Progenitor cell of endocrine pancreas (in vitro differentiated cells): ENCODE measurements around the gene GRM8. TPM values are rescaled to one million over a fixed set of nuclear protein-coding genes. Genes with fewer than 3 reads are reported as not detected.

Experiments used
- DNase-seq: peaks from one replicate; pipeline ENCODE4 v3.0.0; 2021; ENCODE audit warnings: low spot score; ENCODE audit not compliant: unreplicated experiment
- H3K27ac Mint-ChIP-seq: 2 replicates; pipeline ENCODE4 v1.8.0; 2021; ENCODE audit warnings: mild to moderate bottlenecking, moderate library complexity, mixed read lengths
- H3K27me3 Mint-ChIP-seq: 2 replicates; pipeline ENCODE4 v1.8.0; 2021; ENCODE audit warnings: mixed read lengths
- H3K36me3 Mint-ChIP-seq: 2 replicates; pipeline ENCODE4 v1.8.0; 2022; ENCODE audit warnings: mixed read lengths; ENCODE audit not compliant: insufficient read depth
- H3K4me1 Mint-ChIP-seq: 2 replicates; pipeline ENCODE4 v1.8.0; 2021; ENCODE audit warnings: low read depth, mixed read lengths
- H3K4me3 Mint-ChIP-seq: 2 replicates; pipeline ENCODE4 v1.8.0; 2021; ENCODE audit warnings: low read depth, mild to moderate bottlenecking, moderate library complexity, mixed read lengths
- H3K9me3 Mint-ChIP-seq: 2 replicates; pipeline ENCODE4 v1.8.0; 2021; ENCODE audit warnings: low read depth, mixed read lengths
- total RNA-seq: library from RNA; stranded (reverse); gene quantifications from 2 replicates; pipeline ENCODE4 v1.2.1, GENCODE V29; 2021
- TF ChIP-seq, protein P1 (sequence below): fragments of 200-600 bp; sonication (generic); IDR thresholded peaks from one replicate; pipeline ENCODE4 v1.5.0; 2021; ENCODE audit warnings: antibody characterized with exemption, mild to moderate bottlenecking; ENCODE audit not compliant: unreplicated experiment

The GRM8 gene
- total RNA-seq, 1 donor from 2014 or later: 4.2 TPM

GRCh38 chr7:126656165-126656564 lies 596.6 kb downstream of the GRM8 start:
- Mint-ChIP-seq H3K36me3 (peaks cover 1% of the 10 kb centered on the region), H3K4me3 (no peak overlapping the region), H3K27me3 (no peaks in the 10 kb centered on the region), H3K4me1 (peaks cover 14% of the 10 kb centered on the region), H3K9me3 (peaks cover 9% of the 10 kb centered on the region), H3K27ac (no peak overlapping the region)
- DNase-seq: no peak
- TF ChIP-seq, protein P1, sequence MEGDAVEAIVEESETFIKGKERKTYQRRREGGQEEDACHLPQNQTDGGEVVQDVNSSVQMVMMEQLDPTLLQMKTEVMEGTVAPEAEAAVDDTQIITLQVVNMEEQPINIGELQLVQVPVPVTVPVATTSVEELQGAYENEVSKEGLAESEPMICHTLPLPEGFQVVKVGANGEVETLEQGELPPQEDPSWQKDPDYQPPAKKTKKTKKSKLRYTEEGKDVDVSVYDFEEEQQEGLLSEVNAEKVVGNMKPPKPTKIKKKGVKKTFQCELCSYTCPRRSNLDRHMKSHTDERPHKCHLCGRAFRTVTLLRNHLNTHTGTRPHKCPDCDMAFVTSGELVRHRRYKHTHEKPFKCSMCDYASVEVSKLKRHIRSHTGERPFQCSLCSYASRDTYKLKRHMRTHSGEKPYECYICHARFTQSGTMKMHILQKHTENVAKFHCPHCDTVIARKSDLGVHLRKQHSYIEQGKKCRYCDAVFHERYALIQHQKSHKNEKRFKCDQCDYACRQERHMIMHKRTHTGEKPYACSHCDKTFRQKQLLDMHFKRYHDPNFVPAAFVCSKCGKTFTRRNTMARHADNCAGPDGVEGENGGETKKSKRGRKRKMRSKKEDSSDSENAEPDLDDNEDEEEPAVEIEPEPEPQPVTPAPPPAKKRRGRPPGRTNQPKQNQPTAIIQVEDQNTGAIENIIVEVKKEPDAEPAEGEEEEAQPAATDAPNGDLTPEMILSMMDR: no peak

GRCh38 chr7:126637538-126637937 lies 615.2 kb downstream of the GRM8 start:
- no peak overlapping the region for H3K27ac Mint-ChIP-seq
- DNase-seq: no peak
- H3K36me3 Mint-ChIP-seq: no peaks in the 10 kb centered on the region
- no peak overlapping the region for H3K4me3 Mint-ChIP-seq
- H3K4me1 Mint-ChIP-seq: no peaks in the 10 kb centered on the region
- TF ChIP-seq, protein P1: no peak
- no peaks in the 10 kb centered on the region for H3K27me3 Mint-ChIP-seq
- no peaks in the 10 kb centered on the region for H3K9me3 Mint-ChIP-seq

- no peak overlapping the region for H3K4me3 Mint-ChIP-seq
- TF ChIP-seq, protein P1: no peak
- H3K36me3 Mint-ChIP-seq: no peaks in the 10 kb centered on the region
- no peaks in the 10 kb centered on the region for H3K27me3 Mint-ChIP-seq
- H3K4me1 Mint-ChIP-seq: no peaks in the 10 kb centered on the region
- no peaks in the 10 kb centered on the region for H3K9me3 Mint-ChIP-seq
- H3K27ac Mint-ChIP-seq: no peak overlapping the region
- DNase-seq: no peak
These were observed 617.2 kb downstream of the GRM8 start for GRCh38 chr7:126635545-126635944.

- no peaks in the 10 kb centered on the region for H3K36me3 Mint-ChIP-seq
- TF ChIP-seq, protein P1: peak; percentile 43
- H3K4me3 Mint-ChIP-seq: no peak overlapping the region
- no peaks in the 10 kb centered on the region for H3K27me3 Mint-ChIP-seq
- H3K27ac Mint-ChIP-seq: no peak overlapping the region
- H3K9me3 Mint-ChIP-seq: no peaks in the 10 kb centered on the region
- peaks cover 1% of the 10 kb centered on the region for H3K4me1 Mint-ChIP-seq
- no peak for DNase-seq
These were observed 644.4 kb downstream of the GRM8 start for GRCh38 chr7:126608339-126608776.

DNA sequence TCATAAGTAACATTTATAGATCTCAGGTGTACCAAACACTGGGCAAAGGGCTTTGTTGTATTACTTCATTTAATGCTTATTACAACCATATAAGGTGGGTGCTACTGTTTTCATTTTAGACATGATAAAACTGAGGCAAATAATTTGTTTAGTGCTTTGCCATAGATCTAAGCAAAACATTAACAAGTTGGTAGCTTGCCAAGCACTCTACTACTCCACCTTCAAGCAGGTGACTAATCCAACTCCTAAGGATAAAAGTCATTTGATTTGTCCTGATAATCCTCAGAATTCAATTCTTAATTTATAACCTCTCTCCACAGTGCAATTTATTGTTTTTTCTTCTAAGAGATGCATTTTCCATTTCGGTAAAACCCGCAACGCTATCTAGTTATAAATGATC lies 646.4 kb downstream of the GRM8 start:
- Mint-ChIP-seq H3K27me3 (no peaks in the 10 kb centered on the region), H3K9me3 (no peaks in the 10 kb centered on the region), H3K4me1 (peaks cover 1% of the 10 kb centered on the region), H3K36me3 (no peaks in the 10 kb centered on the region), H3K4me3 (no peak overlapping the region), H3K27ac (no peak overlapping the region)
- no peak for DNase-seq
- TF ChIP-seq, protein P1: no peak
